Endodermal cell (in vitro differentiated cells): ENCODE data around the gene SYNGR4. TPM values are rescaled to one million over a fixed set of nuclear protein-coding genes. Genes with fewer than 3 reads are reported as not detected.
A peak's percentile ranks its signal among the peaks of the same experiment; 100 is the strongest.

Source experiments
- DNase-seq: peaks from one replicate; pipeline ENCODE4 v3.0.0-alpha.2; 2017
- H3K27ac ChIP-seq: 2 replicates; pipeline ENCODE4 v1.5.1; 2013; ENCODE audit warnings: mild to moderate bottlenecking, low read depth, low read length, moderate library complexity
- H3K27me3 ChIP-seq: 2 replicates; pipeline ENCODE4 v1.6.1; 2013; ENCODE audit warnings: mild to moderate bottlenecking, low read length, moderate library complexity; ENCODE audit not compliant: insufficient read depth, control insufficient read depth, poor library complexity, severe bottlenecking
- H3K36me3 ChIP-seq: 2 replicates; pipeline ENCODE4 v1.7.0; 2013; ENCODE audit warnings: mild to moderate bottlenecking, low read length, moderate library complexity; ENCODE audit not compliant: control insufficient read depth, insufficient read depth
- H3K4me1 ChIP-seq: one replicate; pipeline ENCODE4 v1.7.0; 2013; ENCODE audit warnings: low read length; ENCODE audit not compliant: control insufficient read depth, insufficient read depth
- H3K4me3 ChIP-seq: 2 replicates; pipeline ENCODE4 v1.5.1; 2013; ENCODE audit warnings: mild to moderate bottlenecking, low read length, moderate library complexity
- H3K9ac ChIP-seq: 2 replicates; pipeline ENCODE4 v1.6.1; 2013; ENCODE audit warnings: mild to moderate bottlenecking, low read length, moderate library complexity; ENCODE audit not compliant: poor library complexity, severe bottlenecking; ENCODE audit errors: extremely low read depth
- H3K9me3 ChIP-seq: 2 replicates; pipeline ENCODE4 v1.6.1; 2013; ENCODE audit warnings: mild to moderate bottlenecking, low read length, moderate library complexity; ENCODE audit not compliant: control insufficient read depth
- H3K27ac Mint-ChIP-seq: 2 replicates; pipeline ENCODE4 v1.8.0; 2020; ENCODE audit warnings: mixed read lengths
- H3K27me3 Mint-ChIP-seq: 2 replicates; pipeline ENCODE4 v1.8.0; 2021; ENCODE audit warnings: mild to moderate bottlenecking, mixed read lengths; ENCODE audit not compliant: insufficient read depth
- H3K36me3 Mint-ChIP-seq: 2 replicates; pipeline ENCODE4 v1.8.0; 2020; ENCODE audit warnings: low read depth, mixed read lengths
- H3K4me1 Mint-ChIP-seq: 2 replicates; pipeline ENCODE4 v1.8.0; 2020; ENCODE audit warnings: mixed read lengths
- H3K4me3 Mint-ChIP-seq: 2 replicates; pipeline ENCODE4 v1.8.0; 2020; ENCODE audit warnings: mild to moderate bottlenecking, moderate library complexity, mixed read lengths
- H3K9me3 Mint-ChIP-seq: 2 replicates; pipeline ENCODE4 v1.8.0; 2020; ENCODE audit warnings: mild to moderate bottlenecking, mixed read lengths
- WGBS, 2 experiments: methylation state at CpG; one replicate each; pipeline versions ENCODE4 v1.1.5 to v1.1.7; 2013; ENCODE audit warnings: missing lambda C conversion rate in 2 of 2, mixed read lengths in 1 of 2; ENCODE audit not compliant: insufficient coverage in 1 of 2, insufficient read length in 1 of 2; 5-methylcytosine and 5-hydroxymethylcytosine counted together
- total RNA-seq, 2 donors: library from RNA; stranded (reverse); fragmentation: NEBNext Ultra II Directional in 1 of 2; extraction: Animal tissue kit (Norgen Biotek cat#: 25700) in 1 of 2; gene quantifications; 2 replicates in 1 of 2; 3 replicates in 1 of 2; pipeline ENCODE4 v1.2.1, GENCODE V29; 2021
- TF ChIP-seq, protein P1 (sequence below): fragments of 200-600 bp; sonication (generic); conservative IDR thresholded peaks from 2 replicates; pipeline ENCODE4 v1.5.0; 2021; ENCODE audit warnings: antibody characterized with exemption, mild to moderate bottlenecking

Gene SYNGR4
- total RNA-seq, 2 donors from 2014 or later = not detected

DNA sequence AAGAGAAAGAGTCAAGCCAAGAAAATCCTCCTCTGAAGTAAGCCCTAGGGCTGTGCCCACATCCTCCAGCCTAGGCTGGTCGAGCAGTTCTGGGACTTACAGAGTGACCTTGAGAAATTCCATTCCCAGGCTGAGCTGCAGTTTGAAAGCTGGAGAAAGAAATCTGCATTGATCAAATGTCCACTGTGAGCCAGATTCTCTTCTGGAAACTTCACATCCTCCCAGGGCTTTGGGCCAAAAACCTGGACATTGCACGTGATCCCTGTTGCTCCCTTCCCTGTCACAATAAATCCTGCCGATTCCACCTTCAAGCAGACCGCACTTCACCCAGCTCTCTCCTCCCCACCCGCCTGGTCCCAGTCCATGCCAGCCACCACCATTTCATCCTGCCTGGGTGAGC lies 16.1 kb upstream of the SYNGR4 start:
- Histone ChIP-seq H3K36me3 (no peaks in the 10 kb centered on the region), H3K4me1 (no peaks in the 10 kb centered on the region), H3K9me3 (no peaks in the 10 kb centered on the region), H3K9ac (no peak overlapping the region), H3K27ac (no peak overlapping the region), H3K27me3 (no peaks in the 10 kb centered on the region), H3K4me3 (no peak overlapping the region)
- Mint-ChIP-seq H3K4me3 (no peak overlapping the region), H3K36me3 (no peaks in the 10 kb centered on the region), H3K27me3 (no peaks in the 10 kb centered on the region), H3K9me3 (no peaks in the 10 kb centered on the region), H3K27ac (peak overlapping the region; percentile 1), H3K4me1 (no peaks in the 10 kb centered on the region)
- no peak for DNase-seq
- TF ChIP-seq, protein P1, sequence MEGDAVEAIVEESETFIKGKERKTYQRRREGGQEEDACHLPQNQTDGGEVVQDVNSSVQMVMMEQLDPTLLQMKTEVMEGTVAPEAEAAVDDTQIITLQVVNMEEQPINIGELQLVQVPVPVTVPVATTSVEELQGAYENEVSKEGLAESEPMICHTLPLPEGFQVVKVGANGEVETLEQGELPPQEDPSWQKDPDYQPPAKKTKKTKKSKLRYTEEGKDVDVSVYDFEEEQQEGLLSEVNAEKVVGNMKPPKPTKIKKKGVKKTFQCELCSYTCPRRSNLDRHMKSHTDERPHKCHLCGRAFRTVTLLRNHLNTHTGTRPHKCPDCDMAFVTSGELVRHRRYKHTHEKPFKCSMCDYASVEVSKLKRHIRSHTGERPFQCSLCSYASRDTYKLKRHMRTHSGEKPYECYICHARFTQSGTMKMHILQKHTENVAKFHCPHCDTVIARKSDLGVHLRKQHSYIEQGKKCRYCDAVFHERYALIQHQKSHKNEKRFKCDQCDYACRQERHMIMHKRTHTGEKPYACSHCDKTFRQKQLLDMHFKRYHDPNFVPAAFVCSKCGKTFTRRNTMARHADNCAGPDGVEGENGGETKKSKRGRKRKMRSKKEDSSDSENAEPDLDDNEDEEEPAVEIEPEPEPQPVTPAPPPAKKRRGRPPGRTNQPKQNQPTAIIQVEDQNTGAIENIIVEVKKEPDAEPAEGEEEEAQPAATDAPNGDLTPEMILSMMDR = no peak
- WGBS, 2 experiments = 88 to 92% methylated on average over 5 of the region's 5 CpGs

- 86 to 98% methylated on average over 5 to 7 of the region's 7 CpGs for WGBS, 2 experiments
Measured at GRCh38 chr19:48348737-48349136, 15.4 kb upstream of the SYNGR4 start.

DNA sequence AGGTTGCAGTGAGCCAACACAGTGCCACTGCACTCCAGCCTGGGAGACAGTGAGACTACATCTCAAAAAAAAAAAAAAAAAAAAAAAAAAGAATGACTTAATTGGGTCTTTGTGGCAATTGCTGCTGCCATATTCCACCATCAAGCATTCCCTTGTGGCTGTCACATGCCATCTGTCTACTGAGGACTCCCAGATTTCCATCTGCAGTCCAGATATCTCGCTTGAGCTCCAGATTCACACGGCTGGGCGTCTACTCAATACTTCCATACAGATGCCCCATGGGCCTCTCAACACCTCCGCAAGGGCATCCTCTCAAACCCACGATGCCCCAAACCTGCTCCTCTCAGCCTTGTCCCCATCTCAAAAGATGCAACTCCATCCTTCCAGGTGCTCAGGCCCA lies 13.3 kb upstream of the SYNGR4 start:
- Histone ChIP-seq H3K9me3 (no peaks in the 10 kb centered on the region), H3K4me3 (no peak overlapping the region), H3K9ac (no peak overlapping the region), H3K27me3 (no peaks in the 10 kb centered on the region), H3K36me3 (no peaks in the 10 kb centered on the region), H3K4me1 (no peaks in the 10 kb centered on the region), H3K27ac (no peak overlapping the region)
- Mint-ChIP-seq H3K36me3 (no peaks in the 10 kb centered on the region), H3K9me3 (no peaks in the 10 kb centered on the region), H3K27me3 (no peaks in the 10 kb centered on the region), H3K4me1 (peaks cover 5% of the 10 kb centered on the region), H3K4me3 (no peak overlapping the region), H3K27ac (no peak overlapping the region)
- no peak for DNase-seq
- TF ChIP-seq, protein P1 = no peak
- WGBS, 2 experiments = 93 to 94% methylated on average over 3 to 5 of the region's 5 CpGs

More at GRCh38 chr19:48348737-48349136, 15.4 kb upstream of the SYNGR4 start:
- H3K9me3 Mint-ChIP-seq = no peaks in the 10 kb centered on the region
- no peak overlapping the region for H3K9ac ChIP-seq
- TF ChIP-seq, protein P1 = no peak
- H3K27ac ChIP-seq = no peak overlapping the region
- no peaks in the 10 kb centered on the region for H3K36me3 ChIP-seq
- H3K27ac Mint-ChIP-seq = no peak overlapping the region
- H3K9me3 ChIP-seq = no peaks in the 10 kb centered on the region
- no peaks in the 10 kb centered on the region for H3K4me1 Mint-ChIP-seq
- no peaks in the 10 kb centered on the region for H3K4me1 ChIP-seq
- DNase-seq = no peak
- no peaks in the 10 kb centered on the region for H3K27me3 Mint-ChIP-seq
- no peak overlapping the region for H3K4me3 Mint-ChIP-seq
- no peak overlapping the region for H3K4me3 ChIP-seq
- no peaks in the 10 kb centered on the region for H3K27me3 ChIP-seq
- no peaks in the 10 kb centered on the region for H3K36me3 Mint-ChIP-seq
